Measurements from ENCODE around the gene SBNO2. TPM values are rescaled to one million over a fixed set of nuclear protein-coding genes. Genes with fewer than 3 reads are reported as not detected.

SBNO2 gene
- total RNA-seq, 1 experiment from 2014 or later = 46.3 TPM

DNA sequence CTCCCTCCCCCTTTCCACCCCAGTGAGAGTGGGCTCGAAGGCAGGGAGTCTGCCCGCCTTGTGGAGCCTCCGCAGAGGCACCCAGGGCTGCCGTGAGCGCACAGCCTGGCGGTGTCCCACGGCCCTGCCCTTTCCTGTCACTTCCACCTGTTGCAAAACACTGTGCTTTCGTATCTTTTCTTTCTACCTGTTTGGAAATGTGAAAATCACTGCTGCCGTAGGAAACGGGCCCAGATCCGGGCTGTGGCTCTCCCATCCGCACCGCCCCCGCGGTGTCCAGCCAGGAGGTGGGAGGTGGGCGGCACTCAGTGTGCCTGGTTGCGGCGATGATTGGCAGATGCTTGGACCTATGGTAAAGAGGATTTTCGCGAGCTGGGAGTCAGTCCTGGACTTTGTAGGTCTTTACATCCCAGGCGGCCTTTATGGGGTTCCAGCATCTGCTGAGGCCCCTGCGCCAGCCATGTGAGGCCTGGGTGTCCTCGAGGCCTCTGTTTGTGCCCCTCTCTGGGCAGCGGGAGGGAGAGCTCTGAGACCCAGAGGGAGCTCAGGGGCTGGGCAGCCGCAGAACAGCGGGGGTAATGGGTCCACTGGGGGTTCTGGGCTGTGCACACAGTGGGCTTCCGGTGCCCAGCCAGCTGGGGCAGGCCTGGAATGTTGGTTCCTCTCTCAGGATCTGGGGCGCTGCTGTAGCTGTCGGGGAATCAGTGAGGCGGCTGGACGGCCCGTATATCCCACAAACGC, 37.6 kb upstream of the SBNO2 start:
- Histone ChIP-seq H3K9me3 (ENCODE audit: control insufficient read depth, low read depth, low read length) (no peaks in the 10 kb centered on the region), H3K18ac (ENCODE audit: insufficient read length, low read depth, low read length) (no peak overlapping the region), H4K20me1 (ENCODE audit: control insufficient read depth, insufficient read depth, insufficient read length) (peaks cover 4% of the 10 kb centered on the region), H3T11ph (ENCODE audit: low read length) (no peak overlapping the region), H3K27ac (ENCODE audit: insufficient read length, low read depth, low read length) (no peak overlapping the region), H3K27me3 (ENCODE audit: insufficient read depth, low read length) (no peaks in the 10 kb centered on the region), H3K79me2 (ENCODE audit: insufficient read depth, low read length) (peaks cover 46% of the 10 kb centered on the region; the same call in 1 of the 2 replicates), H3K79me1 (ENCODE audit: insufficient read depth, low read depth, low read length, poor library complexity, severe bottlenecking) (peaks cover 13% of the 10 kb centered on the region), H3K14ac (ENCODE audit: insufficient read depth, low read length) (peak overlapping the region; percentile 48; the same call in 1 of the 2 replicates), H2AFZ (ENCODE audit: low read length) (no peak overlapping the region), H2AK5ac (ENCODE audit: insufficient read length, low read length) (no peak overlapping the region), H3K23me2 (ENCODE audit: insufficient read length, low read depth, low read length, poor library complexity, severe bottlenecking) (peaks cover 10% of the 10 kb centered on the region), H2BK120ac (ENCODE audit: low read depth, low read length, poor library complexity, severe bottlenecking) (no peak overlapping the region), H3K23ac (ENCODE audit: insufficient read length, low read depth, low read length) (no peak overlapping the region), H2BK15ac (ENCODE audit: low read depth, low read length) (no peak overlapping the region), H2BK5ac (ENCODE audit: insufficient read length, low read length) (no peak overlapping the region), H3K4ac (ENCODE audit: low read depth, low read length) (no peak overlapping the region; the same call in 1 of the 2 replicates), H4K5ac (ENCODE audit: insufficient read length, low read depth, low read length) (no peak overlapping the region), H2BK12ac (ENCODE audit: insufficient read length, low read depth, low read length) (no peak overlapping the region), H3K4me1 (ENCODE audit: insufficient read depth, low read length) (no peaks in the 10 kb centered on the region), H3K56ac (ENCODE audit: insufficient read length, low read depth, low read length) (no peak overlapping the region), H4K8ac (replicated peaks; ENCODE audit: insufficient read length, low read depth, low read length) (no peak overlapping the region), H3K9ac (ENCODE audit: extremely low read depth, insufficient read length, low read length) (no peak overlapping the region), H3K4me2 (ENCODE audit: insufficient read depth, insufficient read length, low read length) (no peak overlapping the region), H4K91ac (ENCODE audit: insufficient read length, low read depth, low read length) (no peak overlapping the region), H2BK20ac (ENCODE audit: low read depth, low read length, poor library complexity, severe bottlenecking) (no peak overlapping the region)
- H3K9me3 Mint-ChIP-seq = no peaks in the 10 kb centered on the region
- no peaks in the 10 kb centered on the region for H3K27me3 Mint-ChIP-seq (ENCODE audit: low read depth)
- H3K36me3 Mint-ChIP-seq (ENCODE audit: insufficient read depth in 1 of 3, low read depth in 3 of 3) = peaks cover 8 to 31% (median 27%) of the 10 kb centered on the region in 3 experiments
- no peak overlapping the region for H3K4me3 Mint-ChIP-seq
- peaks cover 31 to 44% of the 10 kb centered on the region in 2 experiments for H3K4me1 Mint-ChIP-seq
- peak overlapping the region in 2 of 3 experiments; percentile 61 to 89; a peak in 4 of 7 replicates for H3K27ac Mint-ChIP-seq
- TF ChIP-seq, protein P1, sequence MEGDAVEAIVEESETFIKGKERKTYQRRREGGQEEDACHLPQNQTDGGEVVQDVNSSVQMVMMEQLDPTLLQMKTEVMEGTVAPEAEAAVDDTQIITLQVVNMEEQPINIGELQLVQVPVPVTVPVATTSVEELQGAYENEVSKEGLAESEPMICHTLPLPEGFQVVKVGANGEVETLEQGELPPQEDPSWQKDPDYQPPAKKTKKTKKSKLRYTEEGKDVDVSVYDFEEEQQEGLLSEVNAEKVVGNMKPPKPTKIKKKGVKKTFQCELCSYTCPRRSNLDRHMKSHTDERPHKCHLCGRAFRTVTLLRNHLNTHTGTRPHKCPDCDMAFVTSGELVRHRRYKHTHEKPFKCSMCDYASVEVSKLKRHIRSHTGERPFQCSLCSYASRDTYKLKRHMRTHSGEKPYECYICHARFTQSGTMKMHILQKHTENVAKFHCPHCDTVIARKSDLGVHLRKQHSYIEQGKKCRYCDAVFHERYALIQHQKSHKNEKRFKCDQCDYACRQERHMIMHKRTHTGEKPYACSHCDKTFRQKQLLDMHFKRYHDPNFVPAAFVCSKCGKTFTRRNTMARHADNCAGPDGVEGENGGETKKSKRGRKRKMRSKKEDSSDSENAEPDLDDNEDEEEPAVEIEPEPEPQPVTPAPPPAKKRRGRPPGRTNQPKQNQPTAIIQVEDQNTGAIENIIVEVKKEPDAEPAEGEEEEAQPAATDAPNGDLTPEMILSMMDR (conservative IDR thresholded peaks at IDR 0.05) = no peak
- peak; percentile 79 for DNase-seq
- WGBS (ENCODE audit: extremely low coverage, insufficient read length, low lambda C conversion rate) = no CpG with 5 or more reads among the region's 33 CpGs
